ENCODE measurements around the gene TTBK1. TPM values are rescaled to one million over a fixed set of nuclear protein-coding genes. Genes with fewer than 3 reads are reported as not detected.

Gene TTBK1
- total RNA-seq, 1 donor from 2014 or later: 1.7 TPM

DNA sequence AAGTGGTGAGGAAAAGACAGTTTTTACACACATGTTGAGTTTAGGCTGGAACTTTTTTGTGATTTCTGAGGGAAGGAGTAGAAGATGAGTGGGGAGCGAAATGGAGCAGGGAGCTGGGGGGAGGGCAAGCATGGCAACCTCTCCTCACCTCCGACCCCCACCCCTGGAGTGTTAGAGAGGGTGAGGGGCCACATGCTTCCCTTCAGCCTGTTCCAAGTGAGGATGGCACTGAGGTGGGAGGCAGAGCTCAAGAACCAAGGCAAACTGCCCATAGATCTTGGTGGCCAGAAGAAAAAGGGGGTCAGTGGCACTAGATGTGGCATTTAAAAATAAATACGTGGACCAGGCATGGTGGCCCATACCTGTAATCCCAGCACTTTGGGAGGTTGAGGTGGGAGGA is 4.8 kb downstream of the TTBK1 start:
- Mint-ChIP-seq H3K9me3 (ENCODE audit: low read depth) (no peaks in the 10 kb centered on the region), H3K36me3 (ENCODE audit: insufficient read depth) (no peaks in the 10 kb centered on the region), H3K4me1 (ENCODE audit: low read depth) (peaks cover 9% of the 10 kb centered on the region), H3K4me3 (ENCODE audit: low read depth) (no peak overlapping the region), H3K27ac (no peak overlapping the region), H3K27me3 (peaks cover 29% of the 10 kb centered on the region)
- no peak for DNase-seq (ENCODE audit: low spot score, unreplicated experiment)
- TF ChIP-seq, protein P1, sequence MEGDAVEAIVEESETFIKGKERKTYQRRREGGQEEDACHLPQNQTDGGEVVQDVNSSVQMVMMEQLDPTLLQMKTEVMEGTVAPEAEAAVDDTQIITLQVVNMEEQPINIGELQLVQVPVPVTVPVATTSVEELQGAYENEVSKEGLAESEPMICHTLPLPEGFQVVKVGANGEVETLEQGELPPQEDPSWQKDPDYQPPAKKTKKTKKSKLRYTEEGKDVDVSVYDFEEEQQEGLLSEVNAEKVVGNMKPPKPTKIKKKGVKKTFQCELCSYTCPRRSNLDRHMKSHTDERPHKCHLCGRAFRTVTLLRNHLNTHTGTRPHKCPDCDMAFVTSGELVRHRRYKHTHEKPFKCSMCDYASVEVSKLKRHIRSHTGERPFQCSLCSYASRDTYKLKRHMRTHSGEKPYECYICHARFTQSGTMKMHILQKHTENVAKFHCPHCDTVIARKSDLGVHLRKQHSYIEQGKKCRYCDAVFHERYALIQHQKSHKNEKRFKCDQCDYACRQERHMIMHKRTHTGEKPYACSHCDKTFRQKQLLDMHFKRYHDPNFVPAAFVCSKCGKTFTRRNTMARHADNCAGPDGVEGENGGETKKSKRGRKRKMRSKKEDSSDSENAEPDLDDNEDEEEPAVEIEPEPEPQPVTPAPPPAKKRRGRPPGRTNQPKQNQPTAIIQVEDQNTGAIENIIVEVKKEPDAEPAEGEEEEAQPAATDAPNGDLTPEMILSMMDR (IDR thresholded peaks at IDR 0.05; ENCODE audit: unreplicated experiment): no peak

DNA sequence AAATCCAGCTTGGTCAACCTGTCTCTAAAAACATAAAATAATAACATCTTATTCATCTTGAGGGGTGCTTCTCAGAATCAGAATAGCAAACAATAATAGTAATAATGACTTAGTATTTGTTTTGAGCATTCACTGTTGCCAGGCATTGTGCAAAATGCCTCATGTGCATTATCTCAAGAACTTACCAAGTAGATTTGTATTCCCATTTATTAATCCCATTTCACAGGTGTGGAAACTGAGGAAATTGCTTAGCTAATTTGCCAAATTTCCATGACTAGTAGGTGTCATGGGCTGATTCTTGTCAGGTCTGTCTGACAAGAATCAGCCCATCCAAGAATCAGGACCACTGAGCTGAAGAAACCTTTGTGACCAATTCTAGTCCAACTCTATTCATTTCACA is 5.5 kb downstream of the TTBK1 start:
- Mint-ChIP-seq H3K27me3 (peaks cover 29% of the 10 kb centered on the region), H3K9me3 (ENCODE audit: low read depth) (no peaks in the 10 kb centered on the region), H3K4me1 (ENCODE audit: low read depth) (peaks cover 9% of the 10 kb centered on the region), H3K4me3 (ENCODE audit: low read depth) (no peak overlapping the region), H3K36me3 (ENCODE audit: insufficient read depth) (no peaks in the 10 kb centered on the region), H3K27ac (no peak overlapping the region)
- TF ChIP-seq, protein P1 (IDR thresholded peaks at IDR 0.05; ENCODE audit: unreplicated experiment): no peak
- no peak for DNase-seq (ENCODE audit: low spot score, unreplicated experiment)

DNA sequence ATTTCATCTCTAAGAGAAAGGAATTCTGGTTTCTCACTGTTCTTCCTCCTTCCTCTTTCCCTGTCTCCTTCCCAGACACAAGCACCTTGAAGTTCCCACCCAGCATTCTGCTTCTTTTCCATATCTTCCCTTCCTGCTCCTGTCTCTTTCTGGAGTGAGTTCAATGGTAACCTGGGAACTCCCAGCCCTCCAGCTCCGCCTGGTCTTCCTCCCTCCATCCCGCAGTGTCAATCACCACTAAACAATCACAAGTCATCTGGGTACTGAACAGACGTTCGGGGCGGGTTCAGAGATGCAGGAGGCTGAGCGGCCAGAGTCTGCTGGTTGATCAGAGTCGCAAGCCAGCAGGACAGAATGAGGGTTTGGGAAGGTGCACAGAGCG is 7.7 kb downstream of the TTBK1 start:
- Mint-ChIP-seq H3K9me3 (ENCODE audit: low read depth) (no peaks in the 10 kb centered on the region), H3K36me3 (ENCODE audit: insufficient read depth) (no peaks in the 10 kb centered on the region), H3K27me3 (peaks cover 31% of the 10 kb centered on the region), H3K4me1 (ENCODE audit: low read depth) (peaks cover 9% of the 10 kb centered on the region), H3K27ac (no peak overlapping the region), H3K4me3 (ENCODE audit: low read depth) (no peak overlapping the region)
- TF ChIP-seq, protein P1 (IDR thresholded peaks at IDR 0.05; ENCODE audit: unreplicated experiment): no peak
- no peak for DNase-seq (ENCODE audit: low spot score, unreplicated experiment)

DNA sequence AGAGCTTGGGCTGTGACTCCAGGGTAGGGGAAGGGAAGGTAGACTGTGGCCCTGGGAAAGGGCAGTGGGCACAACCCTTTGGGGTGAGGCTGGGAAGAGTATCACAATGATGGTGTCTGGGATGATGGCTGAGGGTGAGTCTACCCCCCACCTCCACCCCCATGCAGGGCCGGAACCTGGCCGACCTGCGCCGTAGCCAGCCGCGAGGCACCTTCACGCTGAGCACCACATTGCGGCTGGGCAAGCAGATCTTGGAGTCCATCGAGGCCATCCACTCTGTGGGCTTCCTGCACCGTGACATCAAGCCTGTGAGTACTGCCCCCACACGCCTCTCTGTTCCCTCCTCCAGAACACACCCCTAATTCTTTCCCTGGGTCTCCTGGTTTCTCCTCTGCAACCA is 10.1 kb downstream of the TTBK1 start:
- H3K4me3 Mint-ChIP-seq (ENCODE audit: low read depth): no peak overlapping the region
- H3K27ac Mint-ChIP-seq: no peak overlapping the region
- no peaks in the 10 kb centered on the region for H3K36me3 Mint-ChIP-seq (ENCODE audit: insufficient read depth)
- no peaks in the 10 kb centered on the region for H3K9me3 Mint-ChIP-seq (ENCODE audit: low read depth)
- peaks cover 26% of the 10 kb centered on the region for H3K27me3 Mint-ChIP-seq
- DNase-seq (ENCODE audit: low spot score, unreplicated experiment): no peak
- TF ChIP-seq, protein P1 (IDR thresholded peaks at IDR 0.05; ENCODE audit: unreplicated experiment): no peak
- H3K4me1 Mint-ChIP-seq (ENCODE audit: low read depth): no peaks in the 10 kb centered on the region

DNA sequence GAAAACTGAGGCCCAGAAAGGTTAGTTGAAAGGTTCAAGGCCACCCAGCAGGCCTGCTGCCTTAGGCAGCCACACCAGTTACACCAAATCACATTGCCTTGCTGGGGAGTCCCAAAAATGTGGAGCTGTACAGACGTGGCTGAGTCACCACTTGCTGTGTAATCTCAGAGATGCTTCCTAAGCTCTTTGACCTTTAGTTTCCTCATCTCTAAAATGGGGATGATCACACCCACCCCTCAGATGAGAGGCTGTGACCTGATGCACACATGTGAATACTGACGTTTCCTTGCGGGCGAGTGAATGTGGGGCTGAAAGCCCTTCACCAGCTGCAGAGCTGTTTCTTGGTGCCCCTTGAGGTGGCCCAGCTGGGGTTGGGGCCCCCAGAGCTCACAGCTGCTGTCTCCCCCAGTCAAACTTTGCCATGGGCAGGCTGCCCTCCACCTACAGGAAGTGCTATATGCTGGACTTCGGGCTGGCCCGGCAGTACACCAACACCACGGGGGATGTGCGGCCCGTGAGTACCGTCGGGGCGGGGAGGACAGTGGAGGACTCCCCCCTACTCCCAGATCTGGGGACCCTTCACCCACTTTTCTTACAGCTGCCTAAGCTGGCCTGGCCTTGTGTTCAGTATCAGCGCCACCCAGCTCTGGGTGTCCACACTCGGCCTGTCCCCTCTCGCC is 11.0 kb downstream of the TTBK1 start:
- TF ChIP-seq, protein P1 (IDR thresholded peaks at IDR 0.05; ENCODE audit: unreplicated experiment): no peak
- Mint-ChIP-seq H3K9me3 (ENCODE audit: low read depth) (no peaks in the 10 kb centered on the region), H3K27me3 (peaks cover 23% of the 10 kb centered on the region), H3K4me1 (ENCODE audit: low read depth) (no peaks in the 10 kb centered on the region), H3K4me3 (ENCODE audit: low read depth) (no peak overlapping the region), H3K27ac (no peak overlapping the region), H3K36me3 (ENCODE audit: insufficient read depth) (no peaks in the 10 kb centered on the region)
- DNase-seq (ENCODE audit: low spot score, unreplicated experiment): no peak

Data from progenitor cell of endocrine pancreas (in vitro differentiated cells).